ENCODE measurements around the gene ESCO1.
"Not testable (repeated sequence)": the region's sequence is repeated elsewhere in the genome, so short reads cannot be mapped to it uniquely, and the experiment has no call there.

The ESCO1 gene, protein sequence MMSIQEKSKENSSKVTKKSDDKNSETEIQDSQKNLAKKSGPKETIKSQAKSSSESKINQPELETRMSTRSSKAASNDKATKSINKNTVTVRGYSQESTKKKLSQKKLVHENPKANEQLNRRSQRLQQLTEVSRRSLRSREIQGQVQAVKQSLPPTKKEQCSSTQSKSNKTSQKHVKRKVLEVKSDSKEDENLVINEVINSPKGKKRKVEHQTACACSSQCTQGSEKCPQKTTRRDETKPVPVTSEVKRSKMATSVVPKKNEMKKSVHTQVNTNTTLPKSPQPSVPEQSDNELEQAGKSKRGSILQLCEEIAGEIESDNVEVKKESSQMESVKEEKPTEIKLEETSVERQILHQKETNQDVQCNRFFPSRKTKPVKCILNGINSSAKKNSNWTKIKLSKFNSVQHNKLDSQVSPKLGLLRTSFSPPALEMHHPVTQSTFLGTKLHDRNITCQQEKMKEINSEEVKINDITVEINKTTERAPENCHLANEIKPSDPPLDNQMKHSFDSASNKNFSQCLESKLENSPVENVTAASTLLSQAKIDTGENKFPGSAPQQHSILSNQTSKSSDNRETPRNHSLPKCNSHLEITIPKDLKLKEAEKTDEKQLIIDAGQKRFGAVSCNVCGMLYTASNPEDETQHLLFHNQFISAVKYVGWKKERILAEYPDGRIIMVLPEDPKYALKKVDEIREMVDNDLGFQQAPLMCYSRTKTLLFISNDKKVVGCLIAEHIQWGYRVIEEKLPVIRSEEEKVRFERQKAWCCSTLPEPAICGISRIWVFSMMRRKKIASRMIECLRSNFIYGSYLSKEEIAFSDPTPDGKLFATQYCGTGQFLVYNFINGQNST

DNA sequence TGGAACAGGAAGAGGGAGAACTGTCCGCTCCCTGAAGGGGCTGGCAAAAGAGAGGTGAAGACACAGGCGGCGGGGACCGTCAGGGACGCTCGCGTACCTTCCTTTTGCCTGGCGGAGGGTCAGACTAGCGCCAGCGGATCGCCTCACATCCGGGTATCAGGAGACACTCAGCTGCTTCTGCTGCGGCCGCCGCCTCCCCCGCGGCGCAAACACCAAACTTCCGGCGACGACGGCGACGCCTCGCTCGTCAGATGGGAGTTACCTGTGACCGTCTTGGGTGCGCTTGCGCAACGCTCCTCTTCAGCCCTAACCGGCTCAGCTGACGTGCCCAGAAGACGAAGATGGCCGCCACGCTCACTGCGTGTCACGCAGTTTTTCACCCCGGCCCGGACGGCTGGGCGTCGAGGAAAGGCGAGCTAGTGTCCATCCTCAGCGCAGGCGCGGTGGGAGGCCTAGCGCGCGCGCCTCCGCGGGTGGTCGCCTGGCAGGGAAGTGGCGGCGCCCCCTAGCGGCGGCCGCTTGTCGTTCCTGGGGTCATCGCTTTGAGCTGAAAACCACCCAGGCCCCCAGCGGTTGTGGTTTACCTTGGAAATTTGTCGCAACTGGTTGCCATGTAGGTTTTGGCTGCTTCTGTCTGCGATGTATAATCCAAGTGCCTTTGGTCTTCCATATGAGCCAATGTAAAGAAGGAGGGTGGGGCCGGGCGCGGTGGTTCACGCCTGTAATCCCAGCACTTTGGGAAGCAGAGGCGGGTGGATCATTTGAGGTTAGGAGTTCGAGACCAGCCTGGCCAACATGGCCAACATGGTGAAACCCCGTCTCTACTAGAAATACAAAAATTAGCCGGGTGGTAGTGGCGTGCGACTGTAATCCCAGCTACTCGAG lies at the start of gene ESCO1:
Gene ESCO1 (minus strand): TSS at position 179 of the 885 bp plus-strand sequence. CDS start 25,861 bp downstream, outside the sequence.
- peaks cover 0 to 7% of the 10 kb centered on the region in 2 donors for H3K36me3 Mint-ChIP-seq
- H3K4me1 Mint-ChIP-seq, result peaks cover 21 to 54% of the 10 kb centered on the region in 2 donors
- no peaks in the 10 kb centered on the region for H3K27me3 Mint-ChIP-seq
- H3K4me3 Mint-ChIP-seq, result peak within 1 kb of the TSS; percentile 94
- peak; percentile 98 for DNase-seq
- ATAC-seq (replicated peaks), result peak; percentile 87 to 89
- peak within 1 kb of the TSS; percentile 98 for H3K27ac Mint-ChIP-seq
- H3K9me3 Mint-ChIP-seq, result no peaks in the 10 kb centered on the region

DNA sequence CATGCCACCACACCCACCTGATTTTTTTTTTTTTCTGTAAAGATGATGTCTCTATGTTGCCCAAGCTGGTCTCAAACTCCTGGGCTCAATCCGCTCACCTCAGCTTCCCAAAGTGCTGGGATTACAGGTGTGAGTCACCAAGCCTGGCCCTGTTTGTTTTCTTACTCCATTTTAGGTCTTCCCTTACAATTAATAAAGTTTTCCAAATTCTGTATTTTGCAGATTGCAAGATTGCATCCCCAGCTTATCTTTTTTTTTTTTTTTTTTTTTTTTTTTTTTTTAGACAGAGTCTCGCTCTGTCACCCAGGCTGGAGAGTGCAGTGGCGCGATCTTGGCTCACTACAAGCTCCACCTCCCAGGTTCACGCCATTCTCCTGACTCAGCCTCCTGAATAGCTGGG lies 39.9 kb upstream of the ESCO1 start:
- H3K36me3 Mint-ChIP-seq, result peaks cover 5 to 12% of the 10 kb centered on the region in 2 donors
- not testable (repeated sequence) for H3K27me3 Mint-ChIP-seq; ATAC-seq (replicated peaks); H3K4me3 Mint-ChIP-seq; H3K9me3 Mint-ChIP-seq; H3K27ac Mint-ChIP-seq; DNase-seq
- peaks cover 3 to 15% of the 10 kb centered on the region in 2 donors for H3K4me1 Mint-ChIP-seq

DNA sequence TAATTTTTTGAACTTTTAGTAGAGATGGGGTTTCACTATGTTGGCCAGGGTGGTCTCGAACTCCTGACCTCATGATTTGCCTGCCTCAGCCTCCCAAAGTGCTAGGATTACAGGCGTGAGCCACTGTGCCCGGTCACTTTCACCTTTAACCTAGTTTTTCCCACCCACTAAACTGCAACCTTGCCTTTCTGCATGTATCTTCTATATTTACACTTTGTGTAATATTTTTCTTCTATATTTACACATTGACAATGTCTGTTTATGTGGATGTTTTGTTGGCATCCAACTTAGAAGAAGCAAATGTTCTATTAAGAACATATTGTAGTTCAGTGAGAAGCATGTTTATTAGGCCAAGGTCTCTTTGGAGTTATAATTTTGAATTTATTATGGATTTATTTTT lies 38.3 kb upstream of the ESCO1 start:
- DNase-seq, result no peak
- H3K36me3 Mint-ChIP-seq, result peaks cover 5 to 21% of the 10 kb centered on the region in 2 donors
- no peak overlapping the region for H3K4me3 Mint-ChIP-seq
- H3K27ac Mint-ChIP-seq, result no peak overlapping the region
- H3K27me3 Mint-ChIP-seq, result no peaks in the 10 kb centered on the region
- H3K9me3 Mint-ChIP-seq, result no peaks in the 10 kb centered on the region
- peaks cover 3 to 15% of the 10 kb centered on the region in 2 donors for H3K4me1 Mint-ChIP-seq
- no peak for ATAC-seq (replicated peaks)

DNA sequence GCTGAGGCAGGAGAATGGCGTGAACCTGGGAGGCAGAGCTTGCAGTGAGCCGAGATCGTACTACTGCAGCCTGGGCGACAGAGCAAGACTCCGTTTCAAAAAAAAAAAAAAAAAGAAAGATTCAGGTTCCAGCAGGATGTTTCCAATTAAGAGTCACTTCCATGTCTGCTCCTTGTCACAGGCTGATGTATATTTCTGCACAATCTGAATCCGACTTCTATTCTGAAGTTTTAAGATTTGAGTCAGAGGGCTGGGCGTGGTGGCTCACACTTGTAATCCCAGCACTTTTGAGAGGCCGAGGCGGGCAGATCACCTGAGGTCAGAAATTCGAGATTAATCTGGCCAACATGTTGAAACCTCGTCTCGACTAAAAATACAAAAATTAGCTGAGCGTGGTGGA lies 36.3 kb upstream of the ESCO1 start:
- ATAC-seq (replicated peaks), result no peak
- H3K9me3 Mint-ChIP-seq, result no peaks in the 10 kb centered on the region
- H3K27me3 Mint-ChIP-seq, result no peaks in the 10 kb centered on the region
- peaks cover 6 to 25% of the 10 kb centered on the region in 2 donors for H3K36me3 Mint-ChIP-seq
- DNase-seq, result no peak
- H3K27ac Mint-ChIP-seq, result peak overlapping the region; percentile 51
- H3K4me1 Mint-ChIP-seq, result peaks cover 3 to 15% of the 10 kb centered on the region in 2 donors
- H3K4me3 Mint-ChIP-seq, result no peak overlapping the region

DNA sequence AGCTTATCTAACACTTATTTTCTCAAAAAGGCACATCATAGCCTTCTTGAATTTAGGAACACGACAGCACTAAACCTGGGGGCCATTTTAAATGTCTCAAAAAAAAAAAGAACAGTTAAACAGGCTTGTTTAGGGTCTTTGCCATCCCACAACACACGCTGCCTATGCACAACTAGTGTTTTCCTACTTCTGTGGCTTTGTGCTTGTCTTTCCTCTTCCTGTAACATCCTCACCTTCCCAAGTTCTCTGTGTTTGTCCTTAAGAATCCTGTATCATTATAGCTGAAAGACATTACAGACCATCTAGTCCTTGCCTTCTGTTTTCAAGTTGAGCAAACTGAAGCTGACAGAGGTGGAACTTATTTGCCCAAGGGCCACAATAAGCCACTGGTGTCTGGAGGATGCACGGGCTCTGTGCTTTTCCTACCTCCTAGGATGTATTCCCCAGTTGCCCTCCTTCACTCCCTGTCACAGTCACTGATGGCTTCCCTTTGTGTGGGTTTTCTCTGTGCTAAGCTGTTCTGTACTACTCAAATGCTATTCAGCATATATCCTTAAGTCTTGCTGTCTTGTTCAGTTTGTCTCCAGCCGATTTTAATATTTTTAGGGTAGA lies 34.2 kb upstream of the ESCO1 start:
- DNase-seq, result no peak
- Mint-ChIP-seq H3K9me3 (no peaks in the 10 kb centered on the region), H3K4me1 (peaks cover 3 to 15% of the 10 kb centered on the region in 2 donors), H3K27me3 (no peaks in the 10 kb centered on the region), H3K4me3 (no peak overlapping the region), H3K36me3 (peaks cover 12 to 29% of the 10 kb centered on the region in 2 donors), H3K27ac (no peak overlapping the region)
- no peak for ATAC-seq (replicated peaks)

DNA sequence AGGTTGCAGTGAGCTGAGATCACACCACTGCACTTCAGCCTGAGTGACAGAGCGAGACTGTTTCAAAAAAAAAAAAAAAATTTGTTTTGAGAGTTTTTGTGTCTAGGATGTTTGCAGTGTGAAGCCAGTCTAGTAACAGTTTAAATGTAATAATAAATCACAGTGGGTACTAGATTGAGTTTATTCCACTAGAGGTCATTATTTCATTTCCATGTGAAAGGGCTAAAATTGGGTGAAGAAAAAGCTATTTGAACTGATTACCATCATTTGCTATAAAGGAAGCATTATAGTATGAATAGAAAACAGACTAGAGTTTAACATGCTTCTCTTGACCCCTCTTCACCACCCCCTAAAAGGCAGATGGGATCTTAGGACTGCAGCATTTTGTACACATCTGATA lies 31.9 kb upstream of the ESCO1 start:
- no peak for ATAC-seq (replicated peaks)
- no peak overlapping the region for H3K27ac Mint-ChIP-seq
- no peaks in the 10 kb centered on the region for H3K9me3 Mint-ChIP-seq

DNA sequence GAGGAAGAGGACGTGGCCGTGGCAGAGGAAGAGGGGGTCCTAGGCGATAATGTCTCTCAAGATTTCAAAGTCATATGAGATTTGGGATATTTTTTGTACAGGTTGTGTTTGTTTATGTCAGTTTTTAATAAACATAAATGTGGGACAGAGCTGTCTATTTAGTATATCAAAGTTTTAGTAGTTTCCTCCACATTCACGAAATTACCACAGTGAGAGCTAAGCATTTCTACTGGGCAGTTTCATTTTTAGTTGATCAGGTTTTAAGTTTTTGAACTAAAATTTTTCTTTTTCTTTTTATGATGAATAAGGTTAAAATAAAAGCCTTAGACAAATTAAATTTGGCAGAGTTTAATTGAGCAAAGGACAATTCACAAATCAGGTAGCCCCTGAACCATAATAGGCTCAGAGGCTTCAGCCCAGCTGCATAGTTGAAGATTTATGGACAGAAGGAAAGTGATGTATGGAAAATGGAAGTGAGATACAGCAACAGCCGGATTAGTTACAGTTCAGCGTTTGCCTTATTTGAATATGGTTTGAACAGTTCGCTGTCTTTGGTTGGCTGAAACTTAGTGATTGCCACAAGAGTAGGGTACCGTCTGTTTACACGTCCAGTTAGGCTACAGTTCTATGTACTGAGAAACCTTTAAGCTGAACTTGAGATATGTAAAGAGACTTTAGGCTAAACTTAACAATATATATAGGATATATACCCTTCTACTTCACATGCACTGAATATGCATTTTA lies 28.8 kb upstream of the ESCO1 start:
- DNase-seq, result no peak
- ATAC-seq (replicated peaks), result peak in 1 of 2 donors; percentile 16
- Mint-ChIP-seq H3K4me1 (peaks cover 7 to 11% of the 10 kb centered on the region in 2 donors), H3K9me3 (no peaks in the 10 kb centered on the region), H3K27ac (peak overlapping the region; percentile 22), H3K4me3 (no peak overlapping the region), H3K27me3 (no peaks in the 10 kb centered on the region), H3K36me3 (peaks cover 27 to 32% of the 10 kb centered on the region in 2 donors)

More for the DNA sequence above, 31.9 kb upstream of the ESCO1 start:
- Mint-ChIP-seq H3K36me3 (peaks cover 19 to 37% of the 10 kb centered on the region in 2 donors), H3K27me3 (no peaks in the 10 kb centered on the region), H3K4me3 (no peak overlapping the region), H3K4me1 (peaks cover 7 to 15% of the 10 kb centered on the region in 2 donors)
- no peak for DNase-seq

DNA sequence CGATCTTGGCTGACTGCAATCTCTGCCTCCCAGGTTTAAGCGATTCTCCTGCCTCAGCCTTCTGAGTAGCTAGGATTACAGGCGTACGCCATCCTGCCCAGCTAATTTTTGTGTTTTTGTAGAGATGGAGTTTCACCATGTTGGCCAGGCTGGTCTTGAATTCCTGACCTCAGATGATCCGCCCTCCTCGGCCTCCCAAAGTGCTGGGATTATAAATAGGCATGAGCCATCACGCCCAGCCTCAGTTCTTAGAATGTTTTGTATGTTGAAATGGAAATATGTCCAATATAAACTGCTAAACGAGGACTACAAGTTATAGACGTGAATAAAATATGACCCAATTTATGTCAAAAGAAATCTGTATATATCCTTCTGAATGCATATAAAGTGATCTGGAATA lies 21.1 kb upstream of the ESCO1 start:
- H3K9me3 Mint-ChIP-seq; DNase-seq; H3K27ac Mint-ChIP-seq; H3K4me3 Mint-ChIP-seq; ATAC-seq (replicated peaks); H3K27me3 Mint-ChIP-seq: not testable (repeated sequence)
- peaks cover 27 to 44% of the 10 kb centered on the region in 2 donors for H3K36me3 Mint-ChIP-seq
- H3K4me1 Mint-ChIP-seq, result peaks cover 2 to 16% of the 10 kb centered on the region in 2 donors

DNA sequence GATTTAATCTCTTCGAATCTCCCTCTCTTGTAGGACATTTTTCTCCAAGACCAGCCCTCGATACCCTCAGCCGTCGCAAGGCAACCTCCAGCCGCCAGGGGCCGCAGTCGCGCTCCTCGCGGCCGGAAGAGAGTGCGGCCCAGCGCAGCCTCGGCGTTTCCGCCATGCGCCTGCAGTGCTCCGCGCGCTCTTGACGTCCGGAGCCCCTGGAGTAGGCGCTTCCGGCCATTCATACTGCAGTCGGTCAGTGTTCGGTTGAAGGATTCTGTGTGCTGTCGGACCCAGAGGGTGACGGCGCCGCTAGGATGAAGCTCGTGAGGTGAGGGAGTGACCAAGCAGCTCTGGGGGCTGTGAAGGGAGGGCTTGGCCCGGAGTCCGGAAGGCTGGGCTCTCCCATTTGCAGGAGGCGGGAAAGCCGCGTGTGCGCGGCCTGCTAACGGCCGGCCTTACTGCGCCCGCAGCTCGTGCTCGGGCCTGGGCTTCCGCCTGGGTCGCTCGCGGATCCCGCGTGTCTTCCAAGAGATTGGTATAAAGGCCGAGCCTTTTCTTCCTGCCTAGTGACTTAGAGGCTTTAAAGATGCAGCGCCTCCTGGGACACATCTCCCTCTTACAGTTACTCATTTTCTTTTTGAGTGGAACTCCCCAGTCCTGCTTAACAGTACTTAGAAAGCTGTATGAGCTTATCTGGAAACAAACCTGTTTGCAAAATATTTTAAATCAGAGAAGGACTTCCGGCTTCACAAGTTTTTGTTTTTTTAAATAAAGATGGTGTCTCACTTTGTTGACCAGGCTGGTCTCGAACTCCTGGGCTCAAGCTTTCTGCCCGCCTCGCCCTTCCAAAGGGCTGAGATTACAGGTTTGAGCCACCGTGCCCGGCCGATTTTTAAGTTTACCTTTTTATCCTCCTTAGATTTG lies 11.9 kb upstream of the ESCO1 start, which contains the start of gene SNRPD1:
Gene SNRPD1 (plus strand): TSS at position 190 of the 915 bp plus-strand sequence. CDS start 116 bp downstream, at position 306.
- ATAC-seq (replicated peaks) (peak; percentile 99), DNase-seq (peak; percentile 91)
- Mint-ChIP-seq H3K4me1 (peaks cover 12 to 39% of the 10 kb centered on the region in 2 donors), H3K36me3 (peaks cover 16 to 33% of the 10 kb centered on the region in 2 donors), H3K4me3 (peak within 1 kb of the TSS; percentile 97 to 99), H3K9me3 (peaks cover 0 to 2% of the 10 kb centered on the region in 2 donors), H3K27ac (peak within 1 kb of the TSS; percentile 100), H3K27me3 (no peaks in the 10 kb centered on the region)

DNA sequence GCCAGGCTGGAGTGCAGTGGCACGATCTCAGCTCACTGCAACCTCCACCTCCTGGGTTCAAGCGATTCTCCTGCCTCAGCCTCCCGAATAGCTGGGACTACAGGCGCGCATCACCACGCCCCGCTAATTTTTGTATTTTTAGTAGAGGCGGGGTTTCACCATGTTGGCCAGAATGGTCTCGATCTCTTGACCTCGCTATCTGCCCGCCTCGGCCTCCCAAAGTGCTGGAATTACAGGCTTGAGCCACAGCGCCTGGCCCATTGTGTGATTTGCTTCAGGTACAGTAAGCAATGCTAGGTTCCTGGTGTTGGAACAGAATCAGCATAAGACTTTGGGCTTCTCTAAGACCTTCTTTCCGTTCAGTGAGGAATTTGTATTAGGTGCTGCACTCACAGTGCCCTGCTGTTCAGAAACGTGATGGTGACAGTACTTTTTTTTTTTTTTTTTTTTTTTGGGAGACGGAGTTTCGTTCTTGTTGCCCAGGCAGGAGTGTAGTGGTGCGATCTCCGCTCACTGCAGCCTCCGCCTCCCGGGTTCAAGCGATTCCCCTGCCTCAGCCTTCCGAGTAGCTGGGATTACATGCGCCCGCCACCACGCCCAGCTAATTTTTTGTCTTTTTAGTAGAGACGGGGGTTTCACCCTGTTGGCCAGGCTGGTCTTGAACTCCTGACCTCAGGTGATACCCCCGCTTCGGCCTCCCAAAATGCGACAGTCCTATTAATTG lies 11.1 kb upstream of the ESCO1 start:
- not testable (repeated sequence) for H3K9me3 Mint-ChIP-seq, DNase-seq, H3K27me3 Mint-ChIP-seq
- H3K4me1 Mint-ChIP-seq, result peaks cover 12 to 31% of the 10 kb centered on the region in 2 donors
- H3K4me3 Mint-ChIP-seq, result peak overlapping the region; percentile 97 to 99
- peaks cover 14 to 28% of the 10 kb centered on the region in 2 donors for H3K36me3 Mint-ChIP-seq
- ATAC-seq (replicated peaks), result peak; percentile 1 to 2
- peak overlapping the region; percentile 100 for H3K27ac Mint-ChIP-seq

DNA sequence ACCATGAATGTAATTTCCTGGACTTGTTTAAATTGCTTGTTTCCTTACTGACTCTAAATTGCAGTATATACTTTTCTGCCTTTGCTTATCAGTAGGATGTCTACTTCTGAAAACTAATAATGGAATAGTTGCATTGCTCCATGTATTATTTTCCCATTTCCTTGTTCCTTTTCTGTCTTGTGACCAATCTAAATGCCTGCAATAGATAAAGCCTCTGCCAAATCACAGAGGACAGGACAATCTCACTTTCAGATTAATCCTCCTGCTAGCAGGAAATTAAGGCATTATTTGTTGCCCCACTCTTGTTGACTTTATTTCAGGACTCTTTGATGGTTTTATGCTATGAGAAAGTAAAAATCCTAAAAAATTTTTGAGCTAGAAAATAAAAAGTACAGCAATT lies 4.7 kb upstream of the ESCO1 start:
- no peak overlapping the region for H3K4me3 Mint-ChIP-seq
- H3K4me1 Mint-ChIP-seq, result peaks cover 14 to 36% of the 10 kb centered on the region in 2 donors
- ATAC-seq (replicated peaks) (no peak), DNase-seq (no peak)
- H3K36me3 Mint-ChIP-seq, result no peaks in the 10 kb centered on the region
- no peaks in the 10 kb centered on the region for H3K27me3 Mint-ChIP-seq
- H3K9me3 Mint-ChIP-seq, result no peaks in the 10 kb centered on the region
- peak overlapping the region; percentile 31 for H3K27ac Mint-ChIP-seq

Data from stimulated activated naive B cell treated with anti-CD40 and anti-IgM and Interleukin-4, amounts not matched to agents 10 μg/mL and 1 μg/mL and 100 μg/mL, for 72 hours (primary cell).